Measurements from ENCODE around the gene PTDSS2. TPM values are rescaled to one million over a fixed set of nuclear protein-coding genes. Genes with fewer than 3 reads are reported as not detected.

Gene PTDSS2
- total RNA-seq, 4 donors from 2014 or later, result 21.0 to 42.7 (median 31.7) TPM

GRCh38 chr11:426851-427250 lies 23.2 kb upstream of the PTDSS2 start:
- Histone ChIP-seq H3K27me3 (no peaks in the 10 kb centered on the region), H3K4me1 (no peaks in the 10 kb centered on the region), H3K4me3 (no peak overlapping the region), H3K9me3 (no peaks in the 10 kb centered on the region), H3K27ac (no peak overlapping the region), H3K36me3 (peaks cover 0 to 15% (median 0%) of the 10 kb centered on the region in 3 donors)
- TF ChIP-seq, protein P1, sequence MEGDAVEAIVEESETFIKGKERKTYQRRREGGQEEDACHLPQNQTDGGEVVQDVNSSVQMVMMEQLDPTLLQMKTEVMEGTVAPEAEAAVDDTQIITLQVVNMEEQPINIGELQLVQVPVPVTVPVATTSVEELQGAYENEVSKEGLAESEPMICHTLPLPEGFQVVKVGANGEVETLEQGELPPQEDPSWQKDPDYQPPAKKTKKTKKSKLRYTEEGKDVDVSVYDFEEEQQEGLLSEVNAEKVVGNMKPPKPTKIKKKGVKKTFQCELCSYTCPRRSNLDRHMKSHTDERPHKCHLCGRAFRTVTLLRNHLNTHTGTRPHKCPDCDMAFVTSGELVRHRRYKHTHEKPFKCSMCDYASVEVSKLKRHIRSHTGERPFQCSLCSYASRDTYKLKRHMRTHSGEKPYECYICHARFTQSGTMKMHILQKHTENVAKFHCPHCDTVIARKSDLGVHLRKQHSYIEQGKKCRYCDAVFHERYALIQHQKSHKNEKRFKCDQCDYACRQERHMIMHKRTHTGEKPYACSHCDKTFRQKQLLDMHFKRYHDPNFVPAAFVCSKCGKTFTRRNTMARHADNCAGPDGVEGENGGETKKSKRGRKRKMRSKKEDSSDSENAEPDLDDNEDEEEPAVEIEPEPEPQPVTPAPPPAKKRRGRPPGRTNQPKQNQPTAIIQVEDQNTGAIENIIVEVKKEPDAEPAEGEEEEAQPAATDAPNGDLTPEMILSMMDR (IDR thresholded peaks at IDR 0.05), result no peak
- TF ChIP-seq POLR2A (IDR thresholded peaks at IDR 0.05), result no peak
- DNase-seq, result no peak

GRCh38 chr11:428295-428694 lies 21.8 kb upstream of the PTDSS2 start:
- H3K9me3 ChIP-seq, result no peaks in the 10 kb centered on the region
- no peak for TF ChIP-seq POLR2A (IDR thresholded peaks at IDR 0.05)
- TF ChIP-seq, protein P1 (IDR thresholded peaks at IDR 0.05), result no peak
- H3K4me3 ChIP-seq, result no peak overlapping the region
- no peak overlapping the region for H3K27ac ChIP-seq
- DNase-seq, result no peak
- H3K27me3 ChIP-seq, result no peaks in the 10 kb centered on the region
- no peaks in the 10 kb centered on the region for H3K4me1 ChIP-seq
- peaks cover 0 to 17% (median 0%) of the 10 kb centered on the region in 3 donors for H3K36me3 ChIP-seq

GRCh38 chr11:429391-429790 lies 20.7 kb upstream of the PTDSS2 start:
- no peaks in the 10 kb centered on the region for H3K4me1 ChIP-seq
- no peaks in the 10 kb centered on the region for H3K27me3 ChIP-seq
- peaks cover 0 to 25% (median 0%) of the 10 kb centered on the region in 3 donors for H3K36me3 ChIP-seq
- no peak overlapping the region for H3K4me3 ChIP-seq
- no peaks in the 10 kb centered on the region for H3K9me3 ChIP-seq
- no peak overlapping the region for H3K27ac ChIP-seq
- TF ChIP-seq, protein P1 (IDR thresholded peaks at IDR 0.05), result no peak
- TF ChIP-seq POLR2A (IDR thresholded peaks at IDR 0.05), result no peak
- peak in 1 of 3 donors; percentile 43 for DNase-seq

GRCh38 chr11:429931-430456 lies 20.1 kb upstream of the PTDSS2 start:
- TF ChIP-seq, protein P1 (IDR thresholded peaks at IDR 0.05), result no peak
- TF ChIP-seq POLR2A (IDR thresholded peaks at IDR 0.05), result no peak
- Histone ChIP-seq H3K9me3 (no peaks in the 10 kb centered on the region), H3K4me3 (no peak overlapping the region), H3K27ac (no peak overlapping the region), H3K36me3 (peaks cover 0 to 28% (median 0%) of the 10 kb centered on the region in 3 donors), H3K4me1 (no peaks in the 10 kb centered on the region), H3K27me3 (no peaks in the 10 kb centered on the region)
- DNase-seq, result no peak

- no peak for DNase-seq
- Histone ChIP-seq H3K36me3 (peaks cover 0 to 28% (median 0%) of the 10 kb centered on the region in 3 donors), H3K27me3 (no peaks in the 10 kb centered on the region), H3K4me1 (no peaks in the 10 kb centered on the region), H3K9me3 (no peaks in the 10 kb centered on the region), H3K4me3 (no peak overlapping the region), H3K27ac (no peak overlapping the region)
- TF ChIP-seq, protein P1 (IDR thresholded peaks at IDR 0.05), result no peak
- TF ChIP-seq POLR2A (IDR thresholded peaks at IDR 0.05), result no peak
Measured at GRCh38 chr11:431921-432320, 18.2 kb upstream of the PTDSS2 start.

Measured in Peyer's patch (tissue), 4 donors.